CD4-positive, alpha-beta T cell (primary cell): ENCODE results near the gene COX6A1. TPM values are rescaled to one million over a fixed set of nuclear protein-coding genes. Genes with fewer than 3 reads are reported as not detected.

ENCODE experiments used
- ATAC-seq: fragments of 200-7000 bp; cut with Tn5 transposase; one replicate; pipeline ENCODE4 v1.10.0; 2022; ENCODE audit warnings: mild to moderate bottlenecking; ENCODE audit not compliant: poor library complexity
- CTCF ChIA-PET: fragments of 350-600 bp; sonication (Branson Sonifier 250); formaldehyde crosslinking; loops from one replicate; lab custom pipeline; 2021; ENCODE audit warnings: antibody characterized with exemption, inconsistent platforms; lab: Charles Lee
- POLR2A ChIA-PET: fragments of 350-600 bp; sonication (Branson Sonifier 250); formaldehyde crosslinking; loops from one replicate; lab custom pipeline; 2021; ENCODE audit warnings: antibody characterized with exemption, inconsistent platforms; lab: Charles Lee
- DNase-seq, 14 experiments: peaks; one replicate each; pipeline ENCODE4 v3.0.0-alpha.2; 2013 to 2020; ENCODE audit warnings: mixed read lengths in 2 of 14
- H3K27ac ChIP-seq, 2 donors: one replicate each; pipeline versions ENCODE4 v1.5.1 to v1.7.0; 2013; ENCODE audit warnings: low read length in 2 of 2, low read depth in 1 of 2, mild to moderate bottlenecking in 1 of 2
- H3K27me3 ChIP-seq, 2 experiments: 1 replicate in 1 of 2; 2 replicates in 1 of 2; pipeline versions ENCODE4 v1.6.1 to v1.7.0; 2013; ENCODE audit warnings: low read length in 2 of 2, control low read depth in 1 of 2, mild to moderate bottlenecking in 1 of 2, moderate library complexity in 1 of 2; ENCODE audit not compliant: insufficient read depth in 2 of 2, control insufficient read depth in 1 of 2
- H3K36me3 ChIP-seq: one replicate; pipeline ENCODE4 v1.6.1; 2013; ENCODE audit warnings: low read length, control low read depth; ENCODE audit not compliant: insufficient read depth
- H3K4me1 ChIP-seq: one replicate; pipeline ENCODE4 v1.6.1; 2013; ENCODE audit warnings: low read length, control low read depth; ENCODE audit not compliant: insufficient read depth
- H3K4me3 ChIP-seq: one replicate; pipeline ENCODE4 v1.5.1; 2013; ENCODE audit warnings: mild to moderate bottlenecking, low read length, moderate library complexity
- H3K9me3 ChIP-seq, 2 experiments: 1 replicate in 1 of 2; 2 replicates in 1 of 2; pipeline versions ENCODE4 v1.6.1 to v1.7.0; 2013; ENCODE audit warnings: low read length in 2 of 2, mild to moderate bottlenecking in 2 of 2, control low read depth in 1 of 2, moderate library complexity in 1 of 2; ENCODE audit not compliant: control insufficient read depth in 1 of 2, insufficient read depth in 1 of 2
- H3K27ac Mint-ChIP-seq: one replicate; pipeline ENCODE4 v1.8.0; 2020; ENCODE audit warnings: mixed read lengths
- H3K27me3 Mint-ChIP-seq: one replicate; pipeline ENCODE4 v1.8.0; 2021; ENCODE audit warnings: mixed read lengths
- H3K36me3 Mint-ChIP-seq: one replicate; pipeline ENCODE4 v1.8.0; 2021; ENCODE audit warnings: low read depth, mixed read lengths
- H3K4me1 Mint-ChIP-seq: one replicate; pipeline ENCODE4 v1.8.0; 2021; ENCODE audit warnings: low read depth, mixed read lengths
- H3K4me3 Mint-ChIP-seq: one replicate; pipeline ENCODE4 v1.8.0; 2020; ENCODE audit warnings: mild to moderate bottlenecking, mixed read lengths
- H3K9me3 Mint-ChIP-seq: one replicate; pipeline ENCODE4 v1.8.0; 2020; ENCODE audit warnings: mixed read lengths
- intact Hi-C, 2 experiments: fragments of 100-400 bp; cut with DNase I in 1 of 2; cut with micrococcal nuclease in 1 of 2; formaldehyde crosslinking; loops; one replicate each; pipeline versions ENCODE4 v1.15.1 to v1.9.0; 2023 to 2025; cut with DNase I, micrococcal nuclease
- total RNA-seq, 174 experiments: library from RNA in 2 of 174; stranded (reverse) in 2 of 174; gene quantifications; one replicate each; pipeline ENCODE4 v1.2.3 and lab custom pipeline; 2021 to 2026
- TF ChIP-seq, protein P1 (sequence below): fragments of 200-600 bp; IDR thresholded peaks from one replicate; pipeline ENCODE4 v1.8.0; 2022; ENCODE audit warnings: antibody characterized with exemption, mild to moderate bottlenecking

COX6A1 gene
- total RNA-seq, 2 experiments from 2014 or later, result 112 to 116 TPM

DNA sequence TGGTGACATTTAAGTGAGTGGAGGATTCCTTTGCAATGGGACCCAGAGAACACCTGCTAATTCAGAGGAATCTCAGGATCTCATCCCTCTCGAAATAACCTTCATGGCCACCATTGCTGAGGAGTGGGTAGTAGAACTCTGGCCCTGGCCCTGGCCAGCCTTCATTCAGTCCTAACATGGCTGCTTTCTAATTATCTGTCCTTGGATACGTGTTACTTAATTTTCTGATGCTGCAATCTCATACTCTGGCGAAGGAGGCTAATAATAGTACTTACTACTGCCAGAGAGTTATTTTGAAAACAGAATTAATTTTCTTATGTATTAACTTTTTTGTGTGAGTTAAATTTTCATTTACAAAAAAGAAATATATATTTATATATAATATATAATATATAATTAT is 12.1 kb upstream of the COX6A1 start:
- Mint-ChIP-seq H3K4me3 (no peak overlapping the region), H3K27me3 (peaks cover 5% of the 10 kb centered on the region), H3K27ac (no peak overlapping the region), H3K4me1 (peaks cover 4% of the 10 kb centered on the region), H3K9me3 (no peaks in the 10 kb centered on the region), H3K36me3 (no peaks in the 10 kb centered on the region)
- ATAC-seq (no peak), DNase-seq (no peak)
- TF ChIP-seq, protein P1, sequence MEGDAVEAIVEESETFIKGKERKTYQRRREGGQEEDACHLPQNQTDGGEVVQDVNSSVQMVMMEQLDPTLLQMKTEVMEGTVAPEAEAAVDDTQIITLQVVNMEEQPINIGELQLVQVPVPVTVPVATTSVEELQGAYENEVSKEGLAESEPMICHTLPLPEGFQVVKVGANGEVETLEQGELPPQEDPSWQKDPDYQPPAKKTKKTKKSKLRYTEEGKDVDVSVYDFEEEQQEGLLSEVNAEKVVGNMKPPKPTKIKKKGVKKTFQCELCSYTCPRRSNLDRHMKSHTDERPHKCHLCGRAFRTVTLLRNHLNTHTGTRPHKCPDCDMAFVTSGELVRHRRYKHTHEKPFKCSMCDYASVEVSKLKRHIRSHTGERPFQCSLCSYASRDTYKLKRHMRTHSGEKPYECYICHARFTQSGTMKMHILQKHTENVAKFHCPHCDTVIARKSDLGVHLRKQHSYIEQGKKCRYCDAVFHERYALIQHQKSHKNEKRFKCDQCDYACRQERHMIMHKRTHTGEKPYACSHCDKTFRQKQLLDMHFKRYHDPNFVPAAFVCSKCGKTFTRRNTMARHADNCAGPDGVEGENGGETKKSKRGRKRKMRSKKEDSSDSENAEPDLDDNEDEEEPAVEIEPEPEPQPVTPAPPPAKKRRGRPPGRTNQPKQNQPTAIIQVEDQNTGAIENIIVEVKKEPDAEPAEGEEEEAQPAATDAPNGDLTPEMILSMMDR, result no peak
- no peaks in the 10 kb centered on the region for H3K27me3 ChIP-seq
- H3K9me3 ChIP-seq, result peaks cover 0 to 5% of the 10 kb centered on the region in 2 experiments
- ChIA-PET POLR2A (no interaction called here), CTCF (no interaction called here)
- no peaks in the 10 kb centered on the region for H3K36me3 ChIP-seq
- H3K4me3 ChIP-seq, result no peak overlapping the region
- H3K4me1 ChIP-seq, result peaks cover 6% of the 10 kb centered on the region
- intact Hi-C loops, result no loop called here
- H3K27ac ChIP-seq, result no peak overlapping the region

DNA sequence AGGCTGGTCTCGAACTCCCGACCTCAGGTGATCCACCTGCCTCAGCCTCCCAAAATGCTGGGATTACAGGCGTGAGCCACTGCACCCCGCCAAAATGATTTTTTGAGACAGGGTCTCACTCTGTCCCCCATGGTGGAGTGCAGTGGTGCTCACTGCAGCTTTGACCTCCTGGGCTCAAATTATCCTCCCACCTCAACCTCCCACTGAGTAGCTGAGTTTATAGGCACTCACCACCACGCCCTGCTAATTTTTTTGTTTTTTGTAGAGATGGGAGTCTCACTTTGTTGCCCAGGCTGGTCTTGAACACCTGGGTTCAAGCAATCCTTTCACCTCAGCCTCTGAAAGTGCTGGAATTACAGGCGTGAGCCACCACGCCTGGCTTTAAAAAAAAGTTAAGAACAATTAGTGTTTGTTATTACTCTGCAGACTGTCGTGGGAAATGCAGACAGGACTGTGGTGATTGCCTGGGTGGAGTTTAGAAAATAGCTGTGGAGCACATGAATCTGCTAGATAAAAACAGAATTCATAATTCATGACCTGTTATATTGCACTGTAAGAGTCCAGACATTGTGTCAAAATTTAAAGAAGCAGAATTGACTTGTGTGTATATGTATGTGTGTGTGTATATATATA is 9.2 kb upstream of the COX6A1 start:
- no peaks in the 10 kb centered on the region for H3K9me3 Mint-ChIP-seq
- no peak for ATAC-seq
- H3K27ac Mint-ChIP-seq, result no peak overlapping the region
- ChIA-PET CTCF (interaction anchor here (0.7 to 2.0 kb wide), 2 partner anchors 38 to 41 kb away, joined by 3 to 5 read pairs; partner anchors contain the start of gene SRSF9), POLR2A (no interaction called here)
- Histone ChIP-seq H3K27me3 (no peaks in the 10 kb centered on the region), H3K4me1 (peaks cover 6% of the 10 kb centered on the region), H3K4me3 (no peak overlapping the region), H3K27ac (no peak overlapping the region), H3K36me3 (no peaks in the 10 kb centered on the region), H3K9me3 (peaks cover 0 to 7% of the 10 kb centered on the region in 2 experiments)
- H3K36me3 Mint-ChIP-seq, result no peaks in the 10 kb centered on the region
- intact Hi-C loops, result no loop called here
- DNase-seq, result no peak
- peaks cover 5% of the 10 kb centered on the region for H3K27me3 Mint-ChIP-seq
- TF ChIP-seq, protein P1, result no peak
- peaks cover 4% of the 10 kb centered on the region for H3K4me1 Mint-ChIP-seq
- H3K4me3 Mint-ChIP-seq, result no peak overlapping the region

DNA sequence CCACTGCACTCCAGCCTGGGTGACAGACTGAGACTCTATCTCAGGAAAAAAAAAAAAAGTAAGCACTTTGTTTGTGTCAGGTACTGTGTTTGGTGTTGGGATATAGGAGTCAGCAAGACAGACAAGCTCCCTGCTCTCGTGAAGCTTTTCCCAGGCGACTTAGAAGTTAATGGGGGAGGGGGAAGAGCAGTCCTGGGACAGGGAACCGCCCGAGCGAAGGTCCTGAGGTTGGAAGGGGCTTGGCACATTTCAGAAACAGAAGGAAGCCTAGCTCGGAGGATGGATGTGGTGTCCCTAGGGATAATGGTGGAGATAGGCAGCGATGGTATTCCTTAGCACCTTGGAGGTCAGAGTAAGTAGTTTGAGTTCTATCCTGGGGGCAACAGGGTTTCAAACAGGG is 8.5 kb upstream of the COX6A1 start:
- Histone ChIP-seq H3K9me3 (peaks cover 0 to 7% of the 10 kb centered on the region in 2 experiments), H3K4me3 (no peak overlapping the region), H3K36me3 (no peaks in the 10 kb centered on the region), H3K4me1 (peaks cover 6% of the 10 kb centered on the region), H3K27me3 (no peaks in the 10 kb centered on the region), H3K27ac (no peak overlapping the region)
- Mint-ChIP-seq H3K4me1 (peaks cover 4% of the 10 kb centered on the region), H3K9me3 (no peaks in the 10 kb centered on the region), H3K27ac (no peak overlapping the region), H3K4me3 (no peak overlapping the region), H3K36me3 (no peaks in the 10 kb centered on the region), H3K27me3 (peaks cover 5% of the 10 kb centered on the region)
- no peak for DNase-seq
- POLR2A ChIA-PET, result no interaction called here
- ATAC-seq, result no peak
- intact Hi-C loops, result no loop called here
- TF ChIP-seq, protein P1, result no peak
- CTCF ChIA-PET, result interaction anchor here (0.7 to 2.0 kb wide), 2 partner anchors 37 to 40 kb away, joined by 3 to 5 read pairs; partner anchors contain the start of gene SRSF9
